NCI-H446 treated with DMSO at 0.1 percent for 48 hours (cell line): ENCODE data around the gene SLC43A1.
A peak's percentile ranks its signal among the peaks of the same experiment; 100 is the strongest.
"Not testable (repeated sequence)": the region's sequence is repeated elsewhere in the genome, so short reads cannot be mapped to it uniquely, and the experiment has no call there.

ENCODE experiments used
- DNase-seq: peaks from one replicate; lab custom pipeline; 2025; lab: John Stamatoyannopoulos, UW

The SLC43A1 gene

GRCh38 chr11:57460758-57461749 is 54.4 kb downstream of the SLC43A1 start:
- no peak for DNase-seq

- peak; percentile 63 for DNase-seq
Observed at GRCh38 chr11:57460022-57460757, 55.3 kb downstream of the SLC43A1 start, which contains the start of gene RTN4RL2. TSS of gene RTN4RL2 (plus strand) at chr11:57460528. CDS start at chr11:57460866, 338 bp downstream.

DNA sequence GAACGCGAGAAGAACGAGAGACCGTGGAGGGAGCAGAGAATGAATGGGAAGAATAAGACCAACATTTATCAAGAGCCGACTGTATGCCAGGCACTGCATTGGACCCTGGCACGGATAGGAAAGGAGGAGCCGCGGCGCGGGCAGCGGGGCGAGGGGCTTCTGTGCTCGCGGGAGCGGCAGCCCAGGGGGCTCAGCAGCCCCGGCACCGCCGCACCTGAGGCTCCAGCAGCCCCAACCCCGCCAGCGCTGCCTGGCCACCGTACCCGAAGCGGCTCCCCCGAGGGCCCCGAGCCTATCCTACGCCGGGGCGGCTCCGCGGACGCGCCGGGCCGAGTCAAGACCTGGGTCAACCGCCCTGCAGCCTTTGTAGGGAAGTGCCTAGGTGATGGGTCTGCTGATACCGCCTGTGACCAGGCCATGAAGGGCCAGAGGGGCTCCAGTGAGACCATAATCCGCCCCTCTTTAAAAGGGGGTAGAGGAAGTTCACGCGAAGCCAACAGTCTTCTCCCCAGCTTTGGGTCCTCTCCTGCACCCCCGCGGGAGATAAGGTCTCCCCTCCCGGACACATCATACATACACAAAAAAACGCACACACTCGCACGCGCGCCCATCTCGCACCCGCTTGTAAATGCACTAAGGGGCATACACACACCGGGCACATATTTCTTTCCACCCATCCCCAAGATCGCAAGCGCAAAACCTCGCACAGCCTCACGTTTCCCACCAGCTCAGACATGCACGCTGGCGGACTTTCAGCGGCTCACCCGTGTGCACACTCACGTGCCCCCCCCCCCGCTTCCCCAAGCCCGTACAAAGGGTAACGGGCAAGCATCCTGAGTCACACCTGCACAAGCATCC is 56.1 kb downstream of the SLC43A1 start:
- DNase-seq: no peak

DNA sequence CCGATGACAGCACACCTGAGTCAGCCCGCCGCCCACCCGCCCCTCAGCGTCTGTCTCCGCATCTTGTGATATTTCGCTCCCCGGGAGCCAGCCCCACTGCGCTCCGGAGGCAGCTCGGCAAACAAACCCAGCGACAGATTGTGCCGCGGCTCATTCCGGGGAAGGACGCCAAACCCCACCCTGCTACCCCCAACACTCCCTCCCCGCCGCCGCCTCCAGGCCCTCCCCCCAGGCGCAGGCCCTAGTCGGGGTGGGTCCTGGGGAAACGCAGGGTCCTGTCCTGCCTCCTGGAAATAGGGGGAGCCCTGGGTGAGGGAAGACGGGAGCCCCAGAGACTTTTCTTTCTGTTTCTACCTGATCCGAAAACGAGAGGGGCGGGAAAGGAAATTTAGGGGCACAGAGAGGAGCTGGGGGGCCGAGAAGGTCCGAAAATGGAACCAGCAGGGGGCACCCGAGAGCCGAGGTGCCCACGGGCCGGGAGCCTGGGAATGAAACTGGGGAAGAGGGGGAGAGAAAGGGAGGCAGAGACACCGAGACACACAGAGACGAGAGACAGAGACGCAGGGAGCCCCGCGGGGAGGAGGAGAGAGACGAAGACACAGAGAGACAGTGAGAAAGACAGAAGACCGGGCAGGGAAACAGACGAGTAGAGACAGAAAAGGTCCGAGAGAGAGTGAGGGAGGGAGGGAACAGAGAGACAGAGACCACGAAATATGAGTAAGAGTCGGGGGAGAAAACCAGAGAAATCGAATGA is 56.9 kb downstream of the SLC43A1 start:
- DNase-seq: peak; percentile 72

DNA sequence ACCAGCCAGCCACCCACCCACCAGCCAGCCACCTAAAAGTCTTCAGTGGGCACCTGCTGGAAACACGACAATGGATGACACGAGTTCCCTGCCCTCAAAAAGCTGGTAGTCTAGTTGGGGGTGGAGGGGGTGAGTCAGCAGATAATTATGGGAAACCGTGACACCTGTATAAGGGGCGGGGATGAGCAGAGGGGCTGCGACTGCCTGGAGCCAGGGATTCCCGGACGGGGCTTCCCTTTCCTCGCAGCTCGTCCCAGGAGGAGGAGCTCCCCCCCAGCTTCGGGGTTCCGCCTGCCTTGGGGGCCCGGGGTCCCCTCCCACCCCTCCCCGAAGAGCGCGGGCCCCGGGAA is 57.5 kb downstream of the SLC43A1 start:
- DNase-seq: no peak

GRCh38 chr11:57457643-57458023 is 57.9 kb downstream of the SLC43A1 start:
- DNase-seq: no peak

DNA sequence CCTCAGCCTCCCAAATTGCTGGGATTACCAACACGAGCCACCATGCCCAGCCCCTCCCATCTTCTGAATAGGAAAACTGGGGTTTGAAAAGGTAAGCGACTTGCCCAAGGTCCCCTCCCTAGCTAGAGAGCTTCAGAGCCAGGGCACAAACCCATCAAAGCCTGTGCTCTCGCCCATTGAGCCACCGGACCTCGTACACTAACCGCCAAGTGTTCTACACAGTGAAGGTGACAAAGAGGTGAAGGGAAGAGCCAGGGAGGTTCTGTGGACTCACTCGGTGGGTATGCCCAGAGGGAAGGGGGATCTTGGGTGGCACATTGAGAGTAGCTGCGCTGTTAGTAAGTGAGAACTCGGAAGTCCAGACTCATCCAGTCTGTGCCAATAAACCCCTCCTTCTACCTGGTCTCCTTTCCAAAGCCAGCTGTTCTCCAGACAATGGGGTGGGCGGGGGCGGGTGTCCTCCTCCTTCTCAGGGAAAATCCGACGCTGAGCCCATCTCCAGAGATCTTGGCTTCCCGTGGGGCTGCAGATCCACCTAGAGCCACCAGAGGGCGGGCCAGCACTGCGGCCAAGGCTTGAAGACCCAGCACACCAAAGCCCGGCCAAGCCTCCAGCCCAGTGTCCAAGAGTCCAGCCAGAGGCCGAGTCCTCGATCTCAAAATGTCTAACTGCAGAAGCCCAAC is 58.4 kb downstream of the SLC43A1 start:
- no peak for DNase-seq

- no peak for DNase-seq
Observed at GRCh38 chr11:57453543-57454177, 61.8 kb downstream of the SLC43A1 start.

DNA sequence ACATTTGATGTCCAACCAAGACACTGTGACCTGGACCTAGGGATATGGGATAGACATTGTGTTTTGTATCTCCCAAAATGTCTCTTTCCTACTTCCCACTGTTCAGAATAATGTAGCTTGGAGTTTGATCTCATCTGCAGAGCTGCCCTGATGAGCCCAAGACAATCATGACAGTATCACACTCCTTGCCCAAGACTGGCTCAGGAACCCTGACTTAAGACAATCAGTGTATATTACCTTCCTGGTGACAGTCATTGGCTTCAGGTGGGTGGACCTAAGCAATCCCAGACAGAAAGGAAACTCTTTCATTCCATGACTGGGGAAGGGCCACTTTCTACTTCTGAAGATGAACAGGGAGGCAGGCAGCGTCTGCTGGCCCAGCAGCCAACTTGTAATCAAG is 69.4 kb downstream of the SLC43A1 start:
- no peak for DNase-seq

DNA sequence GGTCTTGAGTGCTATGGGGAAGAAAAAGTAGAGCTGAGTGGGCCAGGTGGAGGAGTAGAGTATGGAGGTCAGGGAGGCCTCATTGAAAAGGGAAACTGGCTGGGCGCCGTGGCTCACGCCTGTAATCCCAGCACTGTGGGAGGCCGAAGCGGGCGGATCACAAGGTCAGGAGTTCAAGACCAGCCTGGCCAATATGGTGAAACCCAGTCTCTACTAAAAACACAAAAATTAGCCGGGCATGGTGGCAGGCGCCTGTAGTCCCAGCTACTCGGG is 70.4 kb downstream of the SLC43A1 start:
- DNase-seq: not testable (repeated sequence)

- no peak for DNase-seq
Observed at GRCh38 chr11:57444362-57445121, 71.0 kb downstream of the SLC43A1 start.

DNA sequence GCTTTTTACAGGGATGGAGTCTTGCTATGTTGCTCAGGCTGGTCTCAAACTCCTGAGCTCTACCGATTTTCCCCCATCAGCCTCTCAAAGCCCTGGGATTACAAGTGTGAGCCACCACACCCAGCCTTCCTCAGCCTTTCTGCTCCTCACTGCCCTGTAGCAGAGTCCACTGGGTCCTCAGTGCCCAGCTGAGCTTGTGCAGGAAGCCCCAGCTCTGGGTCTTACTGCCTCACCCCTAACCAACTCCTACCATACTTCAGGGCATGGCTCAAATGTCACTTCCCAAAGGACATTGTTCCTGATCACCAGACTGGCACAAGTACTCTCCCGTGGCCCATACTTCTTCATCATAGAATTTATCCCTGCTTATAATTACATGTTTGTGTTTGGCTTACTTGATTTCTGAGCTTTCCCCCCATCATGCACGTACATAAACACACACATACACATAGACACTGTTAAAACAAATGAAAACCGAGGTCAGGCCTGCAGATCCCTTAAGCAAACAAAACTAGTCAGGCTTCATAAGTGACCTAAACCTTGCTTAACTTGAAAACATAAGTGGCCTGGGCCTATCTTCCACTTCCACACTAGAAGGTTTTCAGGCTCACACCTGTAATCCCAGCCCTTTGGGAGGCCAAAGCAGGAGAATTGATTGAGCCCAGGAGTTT is 74.6 kb downstream of the SLC43A1 start:
- no peak for DNase-seq

DNA sequence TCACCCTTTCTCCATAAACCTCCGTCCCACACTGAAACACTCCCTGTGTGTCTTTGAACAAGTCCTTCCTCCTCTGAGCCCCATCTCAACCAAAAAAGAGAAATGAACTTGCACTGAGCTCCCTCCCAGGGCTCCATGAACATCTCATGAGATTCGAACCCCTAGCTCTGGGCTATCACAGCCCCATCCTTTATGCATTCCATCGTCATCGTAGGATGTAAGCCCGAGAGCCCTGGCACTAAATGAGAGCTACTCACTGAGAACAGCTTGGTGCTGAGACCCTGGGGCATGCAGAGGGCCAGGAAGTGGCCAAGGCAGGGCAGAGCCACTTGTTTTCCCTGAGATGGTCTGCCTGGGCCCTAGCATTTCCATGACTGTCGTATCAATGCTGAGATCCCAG is 75.7 kb downstream of the SLC43A1 start:
- DNase-seq: no peak

- DNase-seq: no peak
Observed at GRCh38 chr11:57438345-57439285, 76.9 kb downstream of the SLC43A1 start.

GRCh38 chr11:57436031-57436430 is 79.5 kb downstream of the SLC43A1 start:
- no peak for DNase-seq

GRCh38 chr11:57434640-57435546 is 80.6 kb downstream of the SLC43A1 start:
- no peak for DNase-seq
